Neural cell (in vitro differentiated cells): Measurements from ENCODE around the gene PMAIP1.

Experiments
- EP300 ChIP-seq: fragments of 450-650 bp; conservative IDR thresholded peaks from 2 replicates; pipeline ENCODE4 v1.6.1; 2014; ENCODE audit warnings: antibody characterized with exemption, mild to moderate bottlenecking, moderate library complexity; ENCODE audit not compliant: poor library complexity, severe bottlenecking
- EZH2 ChIP-seq: fragments of 200-600, 300-800 bp; shearing (Covaris generic), sonication (generic); IDR thresholded peaks from 2 replicates; pipeline ENCODE4 v1.6.1; 2014; ENCODE audit warnings: antibody characterized with exemption, low read length, borderline replicate concordance, mild to moderate bottlenecking; ENCODE audit not compliant: insufficient read depth, poor library complexity, severe bottlenecking
- MXI1 ChIP-seq: fragments of 450-650 bp; conservative IDR thresholded peaks from 2 replicates; pipeline ENCODE4 v1.6.1; 2014; ENCODE audit warnings: antibody characterized with exemption, mild to moderate bottlenecking; ENCODE audit not compliant: poor library complexity, severe bottlenecking
- POLR2AphosphoS5 ChIP-seq: IDR thresholded peaks from 2 replicates; pipeline ENCODE4 v1.6.1; 2012
- RAD21 ChIP-seq: fragments of 450-650 bp; conservative IDR thresholded peaks from 2 replicates; pipeline ENCODE4 v1.6.1; 2014; ENCODE audit warnings: antibody characterized with exemption, mild to moderate bottlenecking, moderate library complexity
- TF ChIP-seq, protein P1 (sequence below): fragments of 450-650 bp; IDR thresholded peaks from 2 replicates; pipeline ENCODE4 v1.5.1; 2014; ENCODE audit warnings: antibody characterized with exemption, mild to moderate bottlenecking, moderate library complexity; ENCODE audit not compliant: poor library complexity, severe bottlenecking

GRCh38 chr18:59866551-59867269 lies 33.1 kb upstream of the PMAIP1 start:
- TF ChIP-seq POLR2AphosphoS5 (no peak), RAD21 (no peak), EZH2 (no peak), EP300 (no peak), MXI1 (no peak)
- TF ChIP-seq, protein P1, sequence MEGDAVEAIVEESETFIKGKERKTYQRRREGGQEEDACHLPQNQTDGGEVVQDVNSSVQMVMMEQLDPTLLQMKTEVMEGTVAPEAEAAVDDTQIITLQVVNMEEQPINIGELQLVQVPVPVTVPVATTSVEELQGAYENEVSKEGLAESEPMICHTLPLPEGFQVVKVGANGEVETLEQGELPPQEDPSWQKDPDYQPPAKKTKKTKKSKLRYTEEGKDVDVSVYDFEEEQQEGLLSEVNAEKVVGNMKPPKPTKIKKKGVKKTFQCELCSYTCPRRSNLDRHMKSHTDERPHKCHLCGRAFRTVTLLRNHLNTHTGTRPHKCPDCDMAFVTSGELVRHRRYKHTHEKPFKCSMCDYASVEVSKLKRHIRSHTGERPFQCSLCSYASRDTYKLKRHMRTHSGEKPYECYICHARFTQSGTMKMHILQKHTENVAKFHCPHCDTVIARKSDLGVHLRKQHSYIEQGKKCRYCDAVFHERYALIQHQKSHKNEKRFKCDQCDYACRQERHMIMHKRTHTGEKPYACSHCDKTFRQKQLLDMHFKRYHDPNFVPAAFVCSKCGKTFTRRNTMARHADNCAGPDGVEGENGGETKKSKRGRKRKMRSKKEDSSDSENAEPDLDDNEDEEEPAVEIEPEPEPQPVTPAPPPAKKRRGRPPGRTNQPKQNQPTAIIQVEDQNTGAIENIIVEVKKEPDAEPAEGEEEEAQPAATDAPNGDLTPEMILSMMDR, result no peak
